HG03565 (cell line): Measurements from ENCODE around the gene TLE4.
"Not testable (repeated sequence)": the region's sequence is repeated elsewhere in the genome, so short reads cannot be mapped to it uniquely, and the experiment has no call there.

ENCODE experiments used
- ATAC-seq: cut with Tn5 transposase; IDR thresholded peaks from one replicate; pipeline ENCODE4 v1.9.1; 2021; ENCODE audit warnings: mild to moderate bottlenecking, moderate library complexity; ENCODE audit not compliant: unreplicated experiment

The TLE4 gene

DNA sequence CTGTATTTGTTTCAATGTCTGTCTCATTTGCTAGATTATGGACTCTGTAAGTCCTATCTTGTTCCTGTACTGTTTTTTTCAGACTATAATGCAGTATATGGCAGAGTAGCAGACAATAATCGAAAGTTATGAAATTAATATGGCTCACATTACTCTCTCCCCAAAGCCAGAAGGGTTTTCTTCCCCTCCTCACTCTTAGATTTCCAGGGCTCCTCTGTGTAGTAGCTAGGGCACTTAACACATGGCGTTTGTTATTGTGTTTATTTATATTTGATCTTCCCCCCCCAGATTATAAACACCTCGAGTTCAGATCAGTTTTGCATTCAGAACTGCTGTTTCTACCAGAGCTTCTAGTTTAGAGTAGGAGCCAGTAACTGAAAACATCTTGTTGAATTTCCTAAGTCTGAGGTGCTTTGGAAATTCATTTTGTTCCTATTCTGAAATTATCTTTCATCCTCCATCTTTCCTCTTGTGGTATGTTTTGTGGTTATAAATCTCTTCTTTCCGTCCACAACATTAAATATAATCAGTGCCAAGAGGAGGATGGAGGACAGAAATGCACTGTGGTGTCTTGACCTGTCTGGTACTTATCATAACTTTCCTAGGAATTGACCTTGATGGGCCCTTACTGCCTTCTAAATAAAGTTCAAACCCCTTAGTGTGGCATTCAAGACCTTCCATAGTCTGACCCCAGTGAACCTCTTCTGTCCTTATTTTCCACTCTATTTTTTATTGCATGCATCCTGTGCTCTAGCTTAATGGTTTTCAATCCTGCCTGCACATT, 27.0 kb downstream of the TLE4 start:
- no peak for ATAC-seq

GRCh38 chr9:79600466-79600865, 28.7 kb downstream of the TLE4 start:
- no peak for ATAC-seq

DNA sequence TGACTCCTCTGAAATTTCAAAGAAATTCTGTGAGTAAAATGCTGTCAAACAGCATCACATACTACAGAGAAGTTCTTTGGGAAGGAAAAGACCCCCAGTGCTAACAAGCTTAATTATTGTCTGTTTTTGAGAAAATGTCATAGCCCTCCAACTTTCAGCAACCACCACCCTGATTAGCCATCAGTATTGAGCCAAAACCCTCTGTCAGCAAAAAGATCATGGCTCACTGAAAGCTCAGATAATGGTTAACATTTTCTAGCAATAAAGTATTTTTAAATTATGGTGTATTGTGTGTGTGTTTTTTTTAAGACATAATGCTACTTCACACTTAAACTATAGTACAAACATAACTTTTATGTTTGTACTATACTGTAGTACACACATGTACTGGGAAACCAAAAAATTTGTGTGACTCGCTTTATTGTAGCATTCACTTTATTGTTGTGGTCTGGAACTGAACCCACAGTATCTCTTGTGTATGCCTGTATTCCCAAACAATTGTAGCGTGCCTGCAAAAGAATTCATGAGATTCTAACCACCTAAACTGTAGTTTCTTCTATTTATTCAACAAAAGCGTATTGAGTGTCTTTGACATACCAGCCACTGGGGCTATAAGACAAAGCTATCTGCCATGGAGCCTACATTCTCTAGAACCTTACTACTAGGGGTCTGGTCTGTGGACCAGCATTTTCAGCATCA, 31.6 kb downstream of the TLE4 start:
- ATAC-seq = no peak

GRCh38 chr9:79604149-79604548, 32.4 kb downstream of the TLE4 start:
- no peak for ATAC-seq

DNA sequence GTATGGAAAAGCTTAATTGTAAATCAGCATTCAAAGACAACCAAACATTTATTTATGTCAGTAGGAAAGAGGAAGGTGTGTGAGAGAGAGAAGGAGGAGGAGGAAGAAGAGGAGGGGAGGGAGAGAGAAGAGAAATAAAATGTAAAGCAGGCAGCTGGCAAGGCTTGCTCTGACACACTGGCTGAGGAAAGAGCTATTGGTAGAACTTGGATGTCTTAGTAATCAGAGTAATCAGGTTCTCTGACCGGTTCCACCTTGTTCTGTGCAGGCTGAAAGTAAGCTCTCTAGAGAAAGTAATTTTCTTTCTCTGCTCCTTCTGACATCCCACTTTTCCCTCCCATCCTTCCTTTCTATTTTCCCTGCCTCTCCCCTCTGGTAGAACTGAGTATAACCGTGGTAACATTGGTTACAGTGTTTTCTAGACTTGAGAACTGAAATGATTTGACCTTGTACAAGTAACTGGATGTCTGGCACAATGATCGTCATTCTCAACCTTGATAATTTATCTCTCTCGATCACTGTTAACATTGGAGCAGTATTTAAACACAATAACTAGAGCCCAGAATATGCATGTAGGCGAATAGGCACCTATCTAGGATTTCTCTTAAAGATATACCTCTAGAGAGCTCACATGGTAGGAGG, 33.3 kb downstream of the TLE4 start:
- ATAC-seq = no peak

GRCh38 chr9:79606529-79606928, 34.8 kb downstream of the TLE4 start:
- not testable (repeated sequence) for ATAC-seq

GRCh38 chr9:79609468-79610018, 37.8 kb downstream of the TLE4 start:
- ATAC-seq = no peak

- no peak for ATAC-seq
Observed at GRCh38 chr9:79610019-79610631, 38.4 kb downstream of the TLE4 start.

GRCh38 chr9:79610791-79611614, 39.2 kb downstream of the TLE4 start:
- peak; percentile 88 for ATAC-seq

- ATAC-seq = no peak
Observed at GRCh38 chr9:79613145-79613544, 41.4 kb downstream of the TLE4 start.

DNA sequence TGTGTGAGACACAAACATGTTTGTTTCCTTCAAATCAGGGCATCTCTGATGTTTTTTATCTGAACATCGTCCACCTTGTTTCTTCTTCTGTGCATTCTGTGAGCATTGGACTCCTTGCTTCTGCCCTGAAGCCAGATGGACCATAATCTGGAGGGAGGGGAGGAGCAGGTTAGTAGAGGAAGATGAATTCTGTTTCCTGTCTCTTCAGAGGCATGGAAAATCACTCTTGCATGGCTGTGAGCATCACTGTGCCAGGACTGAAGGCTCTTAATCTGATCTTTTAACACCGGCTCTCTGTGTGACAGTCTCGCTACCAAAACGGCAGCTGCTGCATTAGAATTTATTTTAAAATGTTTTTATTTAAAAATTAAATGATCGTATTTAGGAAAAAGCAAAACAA, 43.3 kb downstream of the TLE4 start:
- ATAC-seq = no peak

GRCh38 chr9:79616013-79616412, 44.2 kb downstream of the TLE4 start:
- ATAC-seq = no peak

GRCh38 chr9:79616971-79617370, 45.2 kb downstream of the TLE4 start:
- ATAC-seq = no peak

DNA sequence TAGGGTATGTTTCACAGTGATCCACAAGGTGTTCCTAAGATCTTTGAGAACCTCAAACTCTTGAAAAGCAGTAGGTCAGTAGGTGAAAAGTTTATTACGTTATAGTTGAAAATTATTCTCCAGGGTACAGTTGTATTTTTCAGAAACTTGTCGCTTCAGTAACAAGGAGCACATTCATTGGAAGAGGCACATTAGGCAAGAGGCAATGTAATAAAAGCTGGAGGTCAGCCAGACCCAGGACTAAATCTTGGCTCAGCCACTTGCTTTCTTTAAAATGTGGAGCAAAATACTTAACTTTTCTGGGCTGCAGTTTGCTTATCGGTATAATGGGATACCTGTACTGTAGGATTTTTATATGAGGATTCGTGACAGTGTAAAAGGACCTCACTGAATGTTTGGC, 45.6 kb downstream of the TLE4 start:
- no peak for ATAC-seq

GRCh38 chr9:79619930-79620329, 48.2 kb downstream of the TLE4 start:
- no peak for ATAC-seq

GRCh38 chr9:79621916-79622575, 50.3 kb downstream of the TLE4 start:
- ATAC-seq = no peak

DNA sequence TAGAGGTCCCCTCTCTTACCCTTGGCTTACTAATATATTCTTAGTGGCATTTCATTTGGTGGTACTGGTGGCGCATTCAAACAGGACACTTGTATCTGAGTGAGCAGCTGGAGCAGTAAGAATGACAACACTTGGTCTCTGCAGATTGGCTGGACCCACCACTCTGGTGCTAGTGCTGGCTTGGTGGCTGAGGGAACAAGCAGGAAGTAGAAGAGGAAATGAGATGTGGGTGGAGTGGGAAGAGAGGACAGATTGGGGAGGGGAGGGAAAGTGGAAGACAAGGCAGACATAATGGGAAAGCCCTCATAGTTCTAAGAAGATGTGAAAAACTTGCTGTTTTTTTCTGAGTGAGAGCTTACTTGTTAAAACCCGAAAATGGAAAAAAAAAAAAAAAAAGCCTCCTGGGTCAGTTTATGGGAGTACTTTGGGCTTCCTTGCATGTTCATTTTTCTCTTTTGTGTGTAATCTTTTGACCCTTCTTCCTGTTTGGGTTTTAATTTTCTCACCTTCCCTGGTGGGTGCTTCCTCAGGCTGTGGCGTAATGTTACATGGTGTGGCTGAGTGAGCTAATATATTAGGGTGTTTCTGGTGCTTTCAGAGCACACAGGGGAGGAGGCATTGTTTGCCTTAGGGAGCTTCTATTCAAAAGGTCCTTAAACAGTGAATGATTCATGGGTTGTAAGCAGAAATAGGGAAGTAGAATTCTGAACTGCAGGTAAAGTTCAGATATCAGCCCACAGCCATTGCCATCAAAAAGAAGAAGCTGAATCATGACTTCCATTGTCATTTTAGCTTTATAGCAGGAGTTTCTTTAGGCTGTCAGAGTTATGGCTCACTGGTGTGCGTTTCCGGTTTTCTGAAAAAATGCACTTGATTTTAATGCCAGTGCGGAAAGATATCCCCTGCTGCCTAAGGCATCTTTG, 52.3 kb downstream of the TLE4 start:
- ATAC-seq = peak; percentile 95

DNA sequence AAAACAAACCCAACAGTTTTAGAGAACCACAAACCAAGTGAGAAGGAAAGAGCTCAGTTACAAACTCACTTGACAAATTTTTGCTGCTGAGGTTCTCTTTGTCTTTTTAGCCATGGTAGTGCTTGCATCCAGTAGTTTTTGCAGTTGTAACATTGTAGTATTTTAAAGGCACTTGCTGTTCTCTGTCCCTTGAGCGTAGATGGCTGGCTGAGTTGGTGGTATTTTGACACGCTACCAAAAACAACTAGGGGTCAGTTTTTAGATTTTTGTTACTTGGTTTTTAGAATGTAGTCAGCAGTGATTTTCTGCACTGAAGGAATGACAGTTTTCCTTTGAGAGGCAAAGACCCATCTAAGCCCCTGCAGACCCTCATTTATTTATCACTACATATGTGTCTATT, 58.0 kb downstream of the TLE4 start:
- no peak for ATAC-seq
